ENCODE results near the gene MACROH2A2.
"Not testable (repeated sequence)": the region's sequence is repeated elsewhere in the genome, so short reads cannot be mapped to it uniquely, and the experiment has no call there.

The MACROH2A2 gene

DNA sequence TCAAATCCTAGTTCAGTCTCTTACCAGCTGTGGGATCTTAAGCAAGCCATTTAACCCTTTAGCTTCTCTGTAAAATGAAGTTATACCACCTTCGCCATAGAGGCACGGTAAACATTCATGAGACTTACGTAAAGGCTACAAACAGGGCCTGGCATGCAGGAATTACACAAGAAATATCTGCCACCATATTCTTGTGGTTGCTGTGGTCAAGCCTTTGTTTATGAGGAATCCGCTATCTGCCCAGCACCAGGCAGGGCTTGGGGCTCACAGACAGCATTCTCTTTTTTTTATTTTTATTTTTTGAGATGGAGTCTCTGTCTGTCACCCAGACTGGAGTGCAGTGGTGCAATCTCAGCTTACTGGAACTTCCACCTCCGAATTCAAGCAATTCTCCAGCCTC, 70.1 kb downstream of the MACROH2A2 start:
- no peak overlapping the region for H3K4me3 ChIP-seq (ENCODE audit: low read depth, low read length)
- DNase-seq (ENCODE audit: low read depth, low spot score), result no peak
- in situ Hi-C loops (cut with HindIII; ENCODE audit: low sequenced_read_pairs), result no loop called here
- TF ChIP-seq, protein P1, sequence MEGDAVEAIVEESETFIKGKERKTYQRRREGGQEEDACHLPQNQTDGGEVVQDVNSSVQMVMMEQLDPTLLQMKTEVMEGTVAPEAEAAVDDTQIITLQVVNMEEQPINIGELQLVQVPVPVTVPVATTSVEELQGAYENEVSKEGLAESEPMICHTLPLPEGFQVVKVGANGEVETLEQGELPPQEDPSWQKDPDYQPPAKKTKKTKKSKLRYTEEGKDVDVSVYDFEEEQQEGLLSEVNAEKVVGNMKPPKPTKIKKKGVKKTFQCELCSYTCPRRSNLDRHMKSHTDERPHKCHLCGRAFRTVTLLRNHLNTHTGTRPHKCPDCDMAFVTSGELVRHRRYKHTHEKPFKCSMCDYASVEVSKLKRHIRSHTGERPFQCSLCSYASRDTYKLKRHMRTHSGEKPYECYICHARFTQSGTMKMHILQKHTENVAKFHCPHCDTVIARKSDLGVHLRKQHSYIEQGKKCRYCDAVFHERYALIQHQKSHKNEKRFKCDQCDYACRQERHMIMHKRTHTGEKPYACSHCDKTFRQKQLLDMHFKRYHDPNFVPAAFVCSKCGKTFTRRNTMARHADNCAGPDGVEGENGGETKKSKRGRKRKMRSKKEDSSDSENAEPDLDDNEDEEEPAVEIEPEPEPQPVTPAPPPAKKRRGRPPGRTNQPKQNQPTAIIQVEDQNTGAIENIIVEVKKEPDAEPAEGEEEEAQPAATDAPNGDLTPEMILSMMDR (IDR thresholded peaks at IDR 0.05; ENCODE audit: low read depth, low read length), result no peak

DNA sequence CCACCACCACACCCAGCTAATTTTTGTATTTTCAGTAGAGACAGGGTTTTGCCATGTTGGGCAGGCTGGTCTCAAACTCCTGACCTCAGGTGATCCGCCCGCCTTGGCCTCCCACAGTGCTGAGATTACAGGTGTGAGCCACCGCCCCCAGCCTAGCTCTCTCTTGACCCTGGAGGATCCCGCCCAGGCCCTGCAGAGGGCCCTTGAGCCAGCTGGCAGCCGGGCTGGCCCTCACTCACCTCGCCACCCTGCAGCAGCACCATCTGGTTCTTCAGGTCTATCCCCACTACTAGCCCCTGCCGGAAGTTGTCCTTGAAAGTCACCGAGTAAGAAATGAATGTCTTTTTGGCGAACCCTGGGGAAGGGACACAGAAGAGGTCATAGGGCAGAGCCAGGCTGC, 70.5 kb downstream of the MACROH2A2 start:
- in situ Hi-C loops (cut with HindIII; ENCODE audit: low sequenced_read_pairs), result not testable (repeated sequence)

DNA sequence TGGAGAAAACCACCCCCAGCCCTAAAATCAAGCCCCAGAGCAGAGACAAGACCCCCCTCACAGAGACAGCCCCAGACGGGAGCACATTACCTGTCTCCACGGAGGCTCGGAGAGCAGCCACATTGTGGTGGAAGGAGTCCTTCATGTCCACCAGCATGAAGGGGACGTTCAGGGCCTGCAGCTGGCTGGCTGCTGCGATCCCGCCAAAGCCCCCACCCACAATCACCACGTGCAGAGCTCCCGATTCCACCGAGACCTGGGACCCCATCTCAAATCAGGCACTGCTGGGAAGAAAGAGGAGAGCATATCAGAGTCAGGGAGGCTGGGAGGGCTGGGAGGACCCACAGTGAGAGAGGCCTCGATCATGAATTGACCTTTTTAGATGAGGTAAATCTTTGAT, 71.2 kb downstream of the MACROH2A2 start:
- no peak for DNase-seq (ENCODE audit: low read depth, low spot score)
- in situ Hi-C loops (cut with HindIII; ENCODE audit: low sequenced_read_pairs), result no loop called here
- no peak overlapping the region for H3K4me3 ChIP-seq (ENCODE audit: low read depth, low read length)
- TF ChIP-seq, protein P1 (IDR thresholded peaks at IDR 0.05; ENCODE audit: low read depth, low read length), result no peak

More for the DNA sequence above, 70.5 kb downstream of the MACROH2A2 start:
- not testable (repeated sequence) for H3K4me3 ChIP-seq (ENCODE audit: low read depth, low read length); DNase-seq (ENCODE audit: low read depth, low spot score)

DNA sequence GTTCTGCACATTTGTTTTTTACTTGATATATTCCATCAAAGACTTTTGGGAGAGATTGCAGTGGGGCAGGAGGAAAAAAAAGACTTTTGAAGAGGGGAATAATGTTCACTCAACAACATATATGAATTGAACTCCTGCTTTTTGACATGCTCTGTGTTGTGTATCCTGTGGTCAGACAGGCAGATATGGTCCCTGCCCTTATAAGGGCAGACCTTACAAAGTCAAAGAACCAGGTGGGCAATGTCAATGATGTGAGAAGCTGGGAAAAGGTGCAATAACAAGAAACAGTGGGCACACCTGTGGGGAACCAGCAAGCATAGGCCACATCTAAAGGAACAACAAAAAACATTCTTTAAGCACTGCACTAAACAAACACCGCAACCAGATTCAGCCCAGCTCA, 71.8 kb downstream of the MACROH2A2 start:
- no peak overlapping the region for H3K4me3 ChIP-seq (ENCODE audit: low read depth, low read length)
- TF ChIP-seq, protein P1 (IDR thresholded peaks at IDR 0.05; ENCODE audit: low read depth, low read length), result no peak
- in situ Hi-C loops (cut with HindIII; ENCODE audit: low sequenced_read_pairs), result no loop called here
- no peak for DNase-seq (ENCODE audit: low read depth, low spot score)

DNA sequence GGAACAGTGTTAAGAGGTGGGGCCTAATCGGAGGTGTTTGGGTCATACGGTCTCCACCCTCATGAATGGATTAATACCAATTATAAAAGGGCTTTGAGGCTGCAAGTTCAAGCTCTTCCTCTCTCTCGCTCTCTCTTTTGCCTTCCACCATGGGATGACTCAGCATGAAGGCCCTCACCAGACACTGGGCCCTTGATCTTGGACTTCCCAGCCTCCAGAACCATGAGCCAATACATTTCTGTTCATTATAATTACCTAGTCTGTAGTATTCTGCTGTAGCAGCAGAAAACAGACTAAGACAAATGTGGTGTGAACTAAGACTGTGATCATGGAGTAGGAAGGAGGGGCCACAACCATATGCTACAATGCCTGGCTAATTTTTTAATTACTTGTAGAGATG, 72.3 kb downstream of the MACROH2A2 start:
- in situ Hi-C loops (cut with HindIII; ENCODE audit: low sequenced_read_pairs), result no loop called here
- H3K4me3 ChIP-seq (ENCODE audit: low read depth, low read length), result no peak overlapping the region
- DNase-seq (ENCODE audit: low read depth, low spot score), result no peak
- TF ChIP-seq, protein P1 (IDR thresholded peaks at IDR 0.05; ENCODE audit: low read depth, low read length), result no peak

DNA sequence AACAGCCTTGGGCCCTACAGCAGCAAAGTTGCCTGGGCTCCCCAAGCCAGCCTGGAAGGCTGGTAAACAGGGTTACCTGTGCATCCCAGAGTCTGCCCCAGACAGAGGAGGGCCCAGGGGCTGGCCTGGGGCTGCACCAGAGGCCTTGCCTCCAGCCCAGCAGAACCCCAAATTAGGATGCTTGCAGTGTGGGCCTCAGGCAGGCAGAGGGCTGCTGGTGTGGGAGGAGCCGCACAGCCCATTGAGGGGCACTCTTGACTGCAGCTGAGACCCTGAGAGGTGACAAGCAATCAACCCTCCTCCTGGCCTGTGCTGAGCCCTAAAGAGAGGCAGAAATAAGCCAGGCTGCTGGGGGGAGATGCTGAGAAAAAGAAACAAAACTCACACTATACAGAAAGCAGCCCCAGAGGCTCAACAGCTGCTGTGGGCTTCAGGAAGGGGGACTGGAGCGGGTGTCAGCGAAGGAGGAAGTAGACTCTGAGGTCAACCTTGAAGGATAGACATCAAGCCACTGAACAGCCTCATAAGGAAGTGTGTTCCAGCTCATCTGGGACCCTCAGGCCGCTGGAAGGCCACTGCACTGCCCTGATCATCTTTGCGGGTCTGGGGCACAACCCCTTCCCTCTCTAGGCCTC, 73.4 kb downstream of the MACROH2A2 start:
- no peak overlapping the region for H3K4me3 ChIP-seq (ENCODE audit: low read depth, low read length)
- in situ Hi-C loops (cut with HindIII; ENCODE audit: low sequenced_read_pairs), result no loop called here
- TF ChIP-seq, protein P1 (IDR thresholded peaks at IDR 0.05; ENCODE audit: low read depth, low read length), result no peak
- DNase-seq (ENCODE audit: low read depth, low spot score), result no peak

DNA sequence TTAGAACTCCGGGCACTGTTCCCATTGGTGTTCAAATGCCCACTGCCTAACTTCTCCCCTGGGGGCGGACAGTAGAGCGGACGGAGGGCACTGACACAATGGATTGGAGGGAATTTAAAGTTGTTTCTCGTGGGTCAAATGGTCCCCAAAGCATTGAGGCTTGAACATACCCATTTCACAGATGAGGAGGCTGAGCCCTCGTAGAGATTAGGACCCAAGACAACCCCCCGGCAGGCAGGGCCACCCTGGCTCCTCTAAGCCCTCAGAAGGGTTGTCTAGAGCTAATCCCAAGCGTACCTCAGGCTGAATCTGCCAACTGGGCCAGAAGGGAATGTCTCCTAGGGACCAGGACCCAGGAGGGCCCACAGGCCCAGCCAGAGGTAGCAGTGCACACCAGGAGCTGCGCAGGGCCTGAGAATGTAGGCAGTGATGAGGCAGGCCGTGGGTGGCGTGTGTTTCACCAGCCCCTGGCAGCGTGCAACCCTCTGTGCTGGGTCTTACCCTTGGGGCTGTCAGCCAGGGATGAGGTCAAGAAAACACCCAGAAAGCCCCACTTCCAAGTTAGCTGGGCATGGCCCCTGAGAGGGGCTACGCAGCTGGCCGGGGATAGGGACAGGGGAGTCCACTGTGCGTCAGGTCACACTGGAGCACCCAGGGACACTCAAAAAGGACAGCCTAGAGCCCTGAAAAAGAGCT, 74.2 kb downstream of the MACROH2A2 start:
- TF ChIP-seq, protein P1 (IDR thresholded peaks at IDR 0.05; ENCODE audit: low read depth, low read length), result no peak
- in situ Hi-C loops (cut with HindIII; ENCODE audit: low sequenced_read_pairs), result no loop called here
- H3K4me3 ChIP-seq (ENCODE audit: low read depth, low read length), result no peak overlapping the region
- DNase-seq (ENCODE audit: low read depth, low spot score), result no peak
